HepG2 (cell line): ENCODE data around the gene C2orf78. TPM values are rescaled to one million over a fixed set of nuclear protein-coding genes. Genes with fewer than 3 reads are reported as not detected.
A peak's percentile ranks its signal among the peaks of the same experiment; 100 is the strongest.

Experiments used
- CHD4 ChIP-seq: fragments of 200-600 bp; sonication (generic); IDR thresholded peaks from 2 replicates; pipeline ENCODE4 v1.7.0; 2017; ENCODE audit warnings: mild to moderate bottlenecking, low read length, borderline replicate concordance
- CREM ChIP-seq, 2 experiments: sonication (generic) in 1 of 2; formaldehyde crosslinking in 1 of 2; IDR thresholded peaks; 2 replicates each; pipeline versions ENCODE4 v1.4.0 to v1.6.1; 2016 to 2020; ENCODE audit warnings: antibody characterized with exemption in 1 of 2, mild to moderate bottlenecking in 1 of 2, missing genetic modification reagents in 1 of 2
- DPF2 ChIP-seq: sonication (generic); formaldehyde crosslinking; IDR thresholded peaks from 2 replicates; pipeline ENCODE4 v1.4.0; 2020; ENCODE audit warnings: mild to moderate bottlenecking, low read depth, missing genetic modification reagents, borderline replicate concordance
- HNRNPL ChIP-seq: fragments of 200-400 bp; formaldehyde crosslinking; IDR thresholded peaks from 2 replicates; pipeline ENCODE4 v1.6.1; 2017; ENCODE audit warnings: mild to moderate bottlenecking, low read depth, low read length
- HOXA3 ChIP-seq: sonication (generic); formaldehyde crosslinking; IDR thresholded peaks from 2 replicates; pipeline ENCODE4 v1.5.0; 2020; ENCODE audit warnings: missing genetic modification reagents
- NAIF1 ChIP-seq: sonication (generic); formaldehyde crosslinking; IDR thresholded peaks from 2 replicates; pipeline ENCODE4 v1.5.0; 2020; ENCODE audit warnings: mild to moderate bottlenecking, missing genetic modification reagents, borderline replicate concordance
- PHF5A ChIP-seq: IDR thresholded peaks from one replicate; pipeline ENCODE4 v1.6.1; 2018; ENCODE audit warnings: low read depth, missing genetic modification reagents; ENCODE audit not compliant: unreplicated experiment
- POLR2AphosphoS2 ChIP-seq: IDR thresholded peaks from 2 replicates; pipeline ENCODE4 v1.6.1; 2011; ENCODE audit warnings: low read depth, low read length, improper control_type of control experiment
- RBM22 ChIP-seq: fragments of 200-400 bp; formaldehyde crosslinking; optimal IDR thresholded peaks from 2 replicates; pipeline ENCODE3; 2017; ENCODE audit warnings: mild to moderate bottlenecking, low read length, moderate library complexity
- SMARCC2 ChIP-seq: fragments of 450-650 bp; IDR thresholded peaks from 2 replicates; pipeline ENCODE4 v1.6.1; 2017; ENCODE audit warnings: antibody characterized with exemption, mild to moderate bottlenecking
- SOX5 ChIP-seq: IDR thresholded peaks from 2 replicates; pipeline ENCODE4 v1.6.1; 2016; ENCODE audit warnings: borderline replicate concordance
- SPEN ChIP-seq: sonication (generic); formaldehyde crosslinking; IDR thresholded peaks from 2 replicates; pipeline ENCODE4 v1.5.1; 2020; ENCODE audit warnings: low read depth, mild to moderate bottlenecking, missing genetic modification reagents
- TCF12 ChIP-seq, 2 experiments: fragments of 450-650 bp in 1 of 2; sonication (generic) in 1 of 2; formaldehyde crosslinking in 1 of 2; IDR thresholded peaks; 2 replicates each; pipeline versions ENCODE4 v1.6.1 to v1.8.0; 2017 to 2022; ENCODE audit warnings: antibody characterized with exemption in 1 of 2, mild to moderate bottlenecking in 1 of 2, missing genetic modification reagents in 1 of 2, moderate library complexity in 1 of 2
- TEAD2 ChIP-seq: sonication (generic); formaldehyde crosslinking; IDR thresholded peaks from 2 replicates; pipeline ENCODE4 v1.9.0; 2021; ENCODE audit warnings: missing genetic modification reagents
- TFAP4 ChIP-seq: sonication (generic); IDR thresholded peaks from 2 replicates; pipeline ENCODE4 v1.6.1; 2016; ENCODE audit warnings: low read depth, borderline replicate concordance
- ZBTB4 ChIP-seq: sonication (generic); formaldehyde crosslinking; IDR thresholded peaks from 2 replicates; pipeline ENCODE4 v1.4.0; 2020; ENCODE audit warnings: missing genetic modification reagents, mild to moderate bottlenecking, borderline replicate concordance
- ZNF354B ChIP-seq: sonication (generic); formaldehyde crosslinking; IDR thresholded peaks from 2 replicates; pipeline ENCODE4 v1.8.0; 2022; ENCODE audit warnings: mild to moderate bottlenecking, missing genetic modification reagents
- ZNF530 ChIP-seq: sonication (generic); formaldehyde crosslinking; IDR thresholded peaks from 2 replicates; pipeline ENCODE4 v1.5.0; 2020; ENCODE audit warnings: low read depth, mild to moderate bottlenecking, missing genetic modification reagents
- ZNF558 ChIP-seq: sonication (generic); formaldehyde crosslinking; IDR thresholded peaks from 2 replicates; pipeline ENCODE4 v1.9.0; 2022; ENCODE audit warnings: mild to moderate bottlenecking, missing genetic modification reagents, borderline replicate concordance
- ZNF577 ChIP-seq: sonication (generic); formaldehyde crosslinking; IDR thresholded peaks from 2 replicates; pipeline ENCODE4 v1.4.0; 2020; ENCODE audit warnings: mild to moderate bottlenecking, low read depth, missing genetic modification reagents, borderline replicate concordance
- ZNF784 ChIP-seq: sonication (generic); formaldehyde crosslinking; IDR thresholded peaks from 2 replicates; pipeline ENCODE4 v1.5.1; 2020; ENCODE audit warnings: missing genetic modification reagents, mild to moderate bottlenecking, borderline replicate concordance
- ZNF790 ChIP-seq: sonication (generic); formaldehyde crosslinking; IDR thresholded peaks from 2 replicates; pipeline ENCODE4 v1.8.0; 2022; ENCODE audit warnings: missing genetic modification reagents, mild to moderate bottlenecking, borderline replicate concordance
- polyA plus RNA-seq, 8 experiments: library from polyadenylated mRNA; depleted of rRNA in 3 of 8; stranded (reverse) in 7 of 8; unstranded in 1 of 8; fragments of >200 nt; fragmentation: Illumina TruSeq in 4 of 8; extraction: Trizol in 4 of 8; gene quantifications; 2 replicates each; pipeline versions ENCODE4 v1.2.1 to v1.2.3, GENCODE V29; 2011 to 2016; ENCODE audit warnings: low read depth in 4 of 8, missing spikeins in 1 of 8, mixed read lengths in 1 of 8; ENCODE audit not compliant: insufficient read depth in 1 of 8
- total RNA-seq, 5 experiments: library from RNA; depleted of rRNA; stranded (reverse); fragments of >200 nt; fragmentation: Illumina TruSeq; extraction: Trizol; gene quantifications; 2 replicates each; pipeline ENCODE4 v1.2.3, GENCODE V29; 2016; ENCODE audit warnings: low read depth in 1 of 5

Gene C2orf78
- total and polyA plus RNA-seq, 2 of the 13 experiments (the other 11 are each of a cell fraction or from before 2014, with no cell fraction given): not detected

- TF ChIP-seq SMARCC2 (no peak), CHD4 (no peak), NAIF1 (peak; percentile 25; the same call in 1 of the 2 replicates), TEAD2 (CRISPR knock-in tag) (no peak), TFAP4 (peak; percentile 20; the same call in 1 of the 2 replicates), ZNF530 (CRISPR knock-in tag) (no peak), ZNF784 (CRISPR knock-in tag) (no peak), PHF5A (CRISPR knock-in tag) (peak; percentile 96), ZNF790 (CRISPR knock-in tag) (no peak), HNRNPL (0 out of 2 replicates have a peak, but pooled peaks have one; percentile 39), DPF2 (CRISPR knock-in tag) (0 out of 2 replicates have a peak, but pooled peaks have one; percentile 22), POLR2AphosphoS2 (no peak), ZBTB4 (0 out of 2 replicates have a peak, but pooled peaks have one; percentile 65), ZNF577 (CRISPR knock-in tag) (no peak), SPEN (peak; percentile 65; the same call in 1 of the 2 replicates), CREM (IDR thresholded peaks at IDR 0.05) (peak; percentile 80), CREM (CRISPR knock-in tag; IDR thresholded peaks at IDR 0.05) (no peak), RBM22 (no peak), ZNF558 (no peak), SOX5 (CRISPR knock-in tag) (peak; percentile 46; the same call in 1 of the 2 replicates), TCF12 (IDR thresholded peaks at IDR 0.05) (no peak), TCF12 (CRISPR knock-in tag; IDR thresholded peaks at IDR 0.05) (no peak), ZNF354B (CRISPR knock-in tag) (peak; percentile 84; the same call in 1 of the 2 replicates), HOXA3 (CRISPR knock-in tag) (peak; percentile 90)
Observed at GRCh38 chr2:73779467-73780236, 4.3 kb upstream of the C2orf78 start, which contains the start of gene DUSP11 (continued).
